Neural cell (in vitro differentiated cells): ENCODE measurements around the gene LYPLAL1. TPM values are rescaled to one million over a fixed set of nuclear protein-coding genes. Genes with fewer than 3 reads are reported as not detected.

Experiments used
- H2AFZ ChIP-seq: fragments of 200-600, 300-800 bp; sonication (generic), shearing (Covaris generic); 2 replicates; pipeline ENCODE4 v1.6.0; 2014; ENCODE audit warnings: low read depth, mild to moderate bottlenecking, antibody characterized with exemption, low read length, moderate library complexity
- H3F3A ChIP-seq: fragments of 200-600 bp; shearing (Covaris generic); 2 replicates; pipeline ENCODE4 v1.6.1; 2016; ENCODE audit warnings: mild to moderate bottlenecking, moderate library complexity, mixed read lengths, antibody characterized with exemption, low read length; ENCODE audit not compliant: insufficient read depth, poor library complexity, severe bottlenecking
- H3K27ac ChIP-seq: fragments of 200-600, 300-800 bp; sonication (generic), shearing (Covaris generic); 2 replicates; pipeline ENCODE4 v1.5.1; 2014; ENCODE audit warnings: mild to moderate bottlenecking, low read length, moderate library complexity
- H3K27me3 ChIP-seq: fragments of 300-800, 200-600 bp; sonication (generic), shearing (Covaris generic); 2 replicates; pipeline ENCODE4 v1.6.0; 2014; ENCODE audit warnings: mild to moderate bottlenecking, low read depth, low read length, moderate library complexity; ENCODE audit not compliant: insufficient read depth
- H3K36me3 ChIP-seq: fragments of 300-800, 200-600 bp; sonication (generic), shearing (Covaris generic); 2 replicates; pipeline ENCODE4 v1.5.1; 2014; ENCODE audit warnings: mild to moderate bottlenecking, antibody characterized with exemption, low read length, moderate library complexity; ENCODE audit not compliant: insufficient read depth
- H3K4me2 ChIP-seq: fragments of 300-800, 200-600 bp; sonication (generic), shearing (Covaris generic); 2 replicates; pipeline ENCODE4 v1.6.0; 2014; ENCODE audit warnings: mild to moderate bottlenecking, low read length
- H3K4me3 ChIP-seq: fragments of 300-800, 200-600 bp; sonication (generic), shearing (Covaris generic); 2 replicates; pipeline ENCODE4 v1.5.1; 2014; ENCODE audit warnings: mild to moderate bottlenecking, low read length, moderate library complexity
- H3K79me2 ChIP-seq: fragments of 200-600 bp; shearing (Covaris generic); replicated peaks from 2 replicates; pipeline ENCODE4 v1.6.0; 2014; ENCODE audit warnings: mild to moderate bottlenecking, low read length, moderate library complexity; ENCODE audit not compliant: insufficient read depth
- H3K9ac ChIP-seq: fragments of 300-800, 200-600 bp; sonication (generic), shearing (Covaris generic); 2 replicates; pipeline ENCODE4 v1.6.1; 2016; ENCODE audit warnings: mild to moderate bottlenecking, low read length, mixed read lengths
- H3K9me2 ChIP-seq: fragments of 200-600 bp; shearing (Covaris generic); 2 replicates; pipeline ENCODE4 v1.6.1; 2016; ENCODE audit warnings: mild to moderate bottlenecking, low read length, mixed read lengths; ENCODE audit not compliant: insufficient read depth
- H3K9me3 ChIP-seq: fragments of 200-600, 300-800 bp; sonication (generic), shearing (Covaris generic); 2 replicates; pipeline ENCODE4 v1.6.1; 2016; ENCODE audit warnings: mild to moderate bottlenecking, mixed run types, low read length, moderate library complexity, mixed read lengths
- H4K20me1 ChIP-seq: fragments of 200-600 bp; shearing (Covaris generic); 2 replicates; pipeline ENCODE4 v1.6.1; 2016; ENCODE audit warnings: mild to moderate bottlenecking, mixed run types; ENCODE audit not compliant: insufficient read depth
- CTCF ChIP-seq: fragments of 450-650 bp; IDR thresholded peaks from 2 replicates; pipeline ENCODE4 v1.5.1; 2014; ENCODE audit warnings: antibody characterized with exemption, mild to moderate bottlenecking, moderate library complexity; ENCODE audit not compliant: poor library complexity, severe bottlenecking
- EP300 ChIP-seq: fragments of 450-650 bp; conservative IDR thresholded peaks from 2 replicates; pipeline ENCODE4 v1.6.1; 2014; ENCODE audit warnings: antibody characterized with exemption, mild to moderate bottlenecking, moderate library complexity; ENCODE audit not compliant: poor library complexity, severe bottlenecking
- EZH2 ChIP-seq: fragments of 200-600, 300-800 bp; shearing (Covaris generic), sonication (generic); IDR thresholded peaks from 2 replicates; pipeline ENCODE4 v1.6.1; 2014; ENCODE audit warnings: antibody characterized with exemption, low read length, borderline replicate concordance, mild to moderate bottlenecking; ENCODE audit not compliant: insufficient read depth, poor library complexity, severe bottlenecking
- MXI1 ChIP-seq: fragments of 450-650 bp; conservative IDR thresholded peaks from 2 replicates; pipeline ENCODE4 v1.6.1; 2014; ENCODE audit warnings: antibody characterized with exemption, mild to moderate bottlenecking; ENCODE audit not compliant: poor library complexity, severe bottlenecking
- POLR2AphosphoS5 ChIP-seq: IDR thresholded peaks from 2 replicates; pipeline ENCODE4 v1.6.1; 2012
- RAD21 ChIP-seq: fragments of 450-650 bp; conservative IDR thresholded peaks from 2 replicates; pipeline ENCODE4 v1.6.1; 2014; ENCODE audit warnings: antibody characterized with exemption, mild to moderate bottlenecking, moderate library complexity
- SMC3 ChIP-seq: fragments of 450-650 bp; conservative IDR thresholded peaks from 2 replicates; pipeline ENCODE4 v1.6.1; 2014; ENCODE audit warnings: antibody characterized with exemption, mild to moderate bottlenecking, moderate library complexity; ENCODE audit not compliant: poor library complexity
- TAF1 ChIP-seq: IDR thresholded peaks from 2 replicates; pipeline ENCODE4 v1.6.1; 2012; ENCODE audit warnings: low read depth
- polyA plus RNA-seq: library from polyadenylated mRNA; depleted of rRNA; stranded (reverse); fragments of >200 nt; gene quantifications from 2 replicates; pipeline ENCODE4 v1.2.3, GENCODE V29; 2014
- TF ChIP-seq, protein P1 (sequence below): IDR thresholded peaks from 2 replicates; pipeline ENCODE4 v1.6.1; 2012; ENCODE audit warnings: borderline replicate concordance

The LYPLAL1 gene
- polyA plus RNA-seq, 1 donor from 2014 or later, result 38.1 TPM

DNA sequence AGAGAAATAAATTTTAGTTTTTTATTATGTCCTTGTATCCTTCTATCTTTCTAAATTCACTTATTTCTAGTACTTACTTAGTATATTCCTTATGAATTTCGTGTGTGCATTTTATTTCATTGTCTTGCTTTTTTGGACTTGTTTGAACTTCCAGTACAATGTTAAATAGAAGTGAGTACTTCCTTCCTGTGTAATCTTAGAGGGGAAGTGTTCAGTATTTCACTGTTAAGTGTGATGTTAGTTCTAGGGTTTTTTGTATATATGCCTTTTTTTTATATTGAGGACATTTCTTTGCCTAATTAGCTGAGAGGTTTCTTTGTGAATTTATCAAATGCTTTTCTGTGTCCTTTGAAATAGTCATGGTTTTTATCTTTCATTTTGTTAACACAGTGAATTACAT is 10.7 kb downstream of the LYPLAL1 start:
- H3K27me3 ChIP-seq, result no peaks in the 10 kb centered on the region
- no peaks in the 10 kb centered on the region for H3K9me3 ChIP-seq
- H3F3A ChIP-seq, result no peaks in the 10 kb centered on the region
- no peak overlapping the region for H3K9ac ChIP-seq
- no peaks in the 10 kb centered on the region for H3K9me2 ChIP-seq
- peaks cover 6% of the 10 kb centered on the region for H3K36me3 ChIP-seq
- no peaks in the 10 kb centered on the region for H4K20me1 ChIP-seq
- peaks cover 4% of the 10 kb centered on the region for H3K79me2 ChIP-seq
- no peak overlapping the region for H2AFZ ChIP-seq
- no peak overlapping the region for H3K4me3 ChIP-seq
- TF ChIP-seq, protein P1, sequence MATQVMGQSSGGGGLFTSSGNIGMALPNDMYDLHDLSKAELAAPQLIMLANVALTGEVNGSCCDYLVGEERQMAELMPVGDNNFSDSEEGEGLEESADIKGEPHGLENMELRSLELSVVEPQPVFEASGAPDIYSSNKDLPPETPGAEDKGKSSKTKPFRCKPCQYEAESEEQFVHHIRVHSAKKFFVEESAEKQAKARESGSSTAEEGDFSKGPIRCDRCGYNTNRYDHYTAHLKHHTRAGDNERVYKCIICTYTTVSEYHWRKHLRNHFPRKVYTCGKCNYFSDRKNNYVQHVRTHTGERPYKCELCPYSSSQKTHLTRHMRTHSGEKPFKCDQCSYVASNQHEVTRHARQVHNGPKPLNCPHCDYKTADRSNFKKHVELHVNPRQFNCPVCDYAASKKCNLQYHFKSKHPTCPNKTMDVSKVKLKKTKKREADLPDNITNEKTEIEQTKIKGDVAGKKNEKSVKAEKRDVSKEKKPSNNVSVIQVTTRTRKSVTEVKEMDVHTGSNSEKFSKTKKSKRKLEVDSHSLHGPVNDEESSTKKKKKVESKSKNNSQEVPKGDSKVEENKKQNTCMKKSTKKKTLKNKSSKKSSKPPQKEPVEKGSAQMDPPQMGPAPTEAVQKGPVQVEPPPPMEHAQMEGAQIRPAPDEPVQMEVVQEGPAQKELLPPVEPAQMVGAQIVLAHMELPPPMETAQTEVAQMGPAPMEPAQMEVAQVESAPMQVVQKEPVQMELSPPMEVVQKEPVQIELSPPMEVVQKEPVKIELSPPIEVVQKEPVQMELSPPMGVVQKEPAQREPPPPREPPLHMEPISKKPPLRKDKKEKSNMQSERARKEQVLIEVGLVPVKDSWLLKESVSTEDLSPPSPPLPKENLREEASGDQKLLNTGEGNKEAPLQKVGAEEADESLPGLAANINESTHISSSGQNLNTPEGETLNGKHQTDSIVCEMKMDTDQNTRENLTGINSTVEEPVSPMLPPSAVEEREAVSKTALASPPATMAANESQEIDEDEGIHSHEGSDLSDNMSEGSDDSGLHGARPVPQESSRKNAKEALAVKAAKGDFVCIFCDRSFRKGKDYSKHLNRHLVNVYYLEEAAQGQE, result no peak
- TF ChIP-seq SMC3 (no peak), POLR2AphosphoS5 (no peak), CTCF (no peak), TAF1 (no peak), EP300 (no peak), RAD21 (no peak), MXI1 (no peak)
- H3K4me2 ChIP-seq, result no peak overlapping the region
- H3K27ac ChIP-seq, result no peak overlapping the region

DNA sequence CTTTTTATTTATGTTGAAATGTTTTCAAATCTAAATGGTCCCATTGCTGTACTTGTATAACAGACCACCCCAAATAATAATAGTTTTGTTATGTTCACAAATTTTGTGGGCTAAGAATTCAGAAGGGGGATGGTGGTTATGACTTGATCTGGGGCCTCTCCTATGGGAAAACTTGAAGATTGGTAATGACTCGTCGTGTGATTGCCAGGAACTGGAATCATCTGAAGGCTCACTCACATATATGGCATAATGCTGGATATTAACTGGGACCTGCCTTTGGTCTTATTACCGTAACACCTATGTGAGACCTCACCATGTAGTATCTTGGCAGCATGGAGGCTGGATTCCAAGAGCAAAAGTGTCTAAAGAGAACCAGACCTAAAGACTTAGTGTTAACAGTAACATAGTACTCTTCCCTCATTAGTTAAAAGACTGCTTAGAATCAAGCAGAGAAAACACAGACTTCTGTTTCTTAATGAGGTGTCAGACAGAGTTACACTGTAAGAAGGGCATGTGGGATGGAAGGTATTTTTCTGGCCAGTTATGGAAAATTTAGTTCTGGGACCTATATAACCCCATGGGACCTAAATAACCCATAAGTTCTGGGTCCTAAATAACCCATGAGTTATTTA is 11.9 kb downstream of the LYPLAL1 start:
- H3K9me3 ChIP-seq, result no peaks in the 10 kb centered on the region
- no peaks in the 10 kb centered on the region for H3K36me3 ChIP-seq
- no peak overlapping the region for H3K27ac ChIP-seq
- no peaks in the 10 kb centered on the region for H3F3A ChIP-seq
- no peak overlapping the region for H2AFZ ChIP-seq
- no peak overlapping the region for H3K4me2 ChIP-seq
- TF ChIP-seq POLR2AphosphoS5, result no peak
- TF ChIP-seq CTCF, result no peak
- no peak for TF ChIP-seq EP300
- TF ChIP-seq, protein P1, result no peak
- no peak for TF ChIP-seq RAD21
- no peak for TF ChIP-seq SMC3
- no peak for TF ChIP-seq EZH2
- TF ChIP-seq TAF1, result no peak
- TF ChIP-seq MXI1, result no peak
- H3K27me3 ChIP-seq, result no peaks in the 10 kb centered on the region
- no peaks in the 10 kb centered on the region for H3K9me2 ChIP-seq
- H3K9ac ChIP-seq, result no peak overlapping the region
- H4K20me1 ChIP-seq, result no peaks in the 10 kb centered on the region
- H3K4me3 ChIP-seq, result no peak overlapping the region
- peaks cover 4% of the 10 kb centered on the region for H3K79me2 ChIP-seq
